Hepatic stellate cell (primary cell): ENCODE results near the gene CORO2B.
"Not testable (repeated sequence)": the region's sequence is repeated elsewhere in the genome, so short reads cannot be mapped to it uniquely, and the experiment has no call there.

Experiments
- DNase-seq: peaks from one replicate; pipeline ENCODE4 v3.0.0; 2011; ENCODE audit warnings: low spot score

Gene CORO2B

GRCh38 chr15:68676926-68677325 lies 98.1 kb downstream of the CORO2B start:
- DNase-seq, result no peak

DNA sequence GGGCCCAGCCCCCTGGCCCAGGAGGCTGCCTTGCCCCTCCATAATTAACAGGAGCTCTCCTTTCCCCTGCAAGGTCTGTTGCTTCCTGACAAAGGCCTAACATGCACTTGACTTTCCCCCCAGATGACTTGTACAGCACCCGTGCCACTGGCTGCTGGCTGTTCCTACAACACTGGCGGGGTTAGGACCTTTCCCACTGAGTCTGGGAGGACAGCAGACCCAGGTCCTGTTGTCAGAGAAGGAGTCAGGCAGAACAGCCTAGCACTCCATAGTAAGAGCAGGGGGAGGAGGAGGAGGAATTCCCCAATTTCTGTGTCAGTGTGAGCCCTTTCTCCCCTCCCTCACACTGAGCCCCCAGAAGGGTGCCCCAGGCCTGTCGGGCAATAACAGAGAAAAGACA lies 99.2 kb downstream of the CORO2B start:
- no peak for DNase-seq

- no peak for DNase-seq
Observed at GRCh38 chr15:68678746-68679145, 100.0 kb downstream of the CORO2B start.

- no peak for DNase-seq
Observed at GRCh38 chr15:68679161-68679560, 100.4 kb downstream of the CORO2B start.

DNA sequence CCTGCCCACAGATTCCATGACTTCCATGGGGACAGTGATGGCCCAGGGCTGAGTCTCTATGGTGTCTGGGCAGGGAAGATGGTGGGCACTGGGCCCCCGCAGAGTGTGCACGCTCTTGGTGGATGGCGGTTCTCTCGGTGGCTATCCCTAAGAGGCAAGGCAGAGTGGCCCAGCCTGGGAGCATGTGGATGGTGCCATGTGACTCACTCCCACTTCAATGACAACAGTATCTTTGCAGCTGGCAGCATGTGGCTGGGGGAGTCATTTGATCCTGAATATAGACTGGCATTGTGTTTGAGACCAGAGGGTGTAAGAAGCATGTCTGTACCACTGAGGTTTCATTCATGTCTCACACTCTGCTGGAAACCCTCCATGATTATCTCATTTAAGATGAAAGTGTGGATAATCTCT lies 101.2 kb downstream of the CORO2B start:
- no peak for DNase-seq

DNA sequence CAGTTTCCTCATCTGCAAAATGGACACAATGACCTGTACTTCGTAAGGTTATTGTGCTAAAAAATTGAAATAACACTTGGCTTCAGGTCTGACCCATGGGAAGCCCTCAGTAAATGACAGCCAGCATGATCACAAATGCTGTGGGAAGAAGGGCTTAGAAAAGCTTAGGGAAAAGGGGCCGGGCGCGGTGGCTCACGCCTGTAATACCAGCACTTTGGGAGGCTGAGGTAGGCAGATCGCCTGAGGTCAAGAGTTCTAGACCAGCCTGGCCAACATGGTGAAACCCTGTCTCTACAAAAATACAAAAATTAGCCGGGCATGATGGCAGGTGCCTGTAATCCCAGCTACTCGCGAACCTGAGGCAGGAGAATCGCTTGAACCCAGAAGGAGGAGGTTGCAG lies 102.0 kb downstream of the CORO2B start:
- not testable (repeated sequence) for DNase-seq

DNA sequence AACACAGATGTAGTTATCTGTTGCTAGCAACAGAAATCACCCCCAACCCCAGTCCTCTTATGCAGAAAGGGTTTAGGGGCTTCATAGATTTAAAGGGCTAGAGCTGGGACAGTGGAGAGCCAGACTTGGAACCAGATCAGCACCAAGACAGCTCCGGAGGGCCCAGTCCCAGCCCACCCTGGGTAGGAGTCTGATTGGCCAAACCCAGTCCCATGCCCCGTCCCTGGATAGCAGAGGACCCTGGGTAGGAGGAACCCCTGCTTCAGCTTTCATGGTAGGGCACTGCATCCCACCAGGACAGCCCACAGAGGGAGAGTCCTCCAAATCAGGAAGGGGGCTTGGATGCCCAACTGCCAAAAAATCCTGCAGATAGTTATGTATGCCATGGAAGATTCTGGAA lies 103.0 kb downstream of the CORO2B start:
- DNase-seq, result no peak

GRCh38 chr15:68682330-68682729 lies 103.5 kb downstream of the CORO2B start:
- no peak for DNase-seq

DNA sequence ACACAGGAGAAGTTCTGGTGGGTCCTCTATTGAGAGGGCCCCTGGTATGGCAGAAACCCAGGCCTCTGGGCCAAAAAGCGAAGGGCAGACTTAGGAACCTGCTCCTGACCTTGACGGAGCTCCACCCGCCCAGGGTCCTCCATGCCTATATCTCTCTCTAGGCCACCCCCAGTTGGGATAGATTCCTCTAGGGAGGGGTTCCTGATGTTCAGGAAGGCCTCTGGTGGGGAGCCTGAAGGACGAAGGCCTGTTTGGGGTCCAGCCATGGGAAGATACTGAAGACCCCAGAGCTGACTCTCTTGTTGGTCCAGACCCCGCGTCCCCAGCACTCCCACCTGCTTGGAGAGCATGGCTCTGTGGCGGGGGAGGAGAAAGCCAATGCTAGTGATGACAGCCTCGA lies 104.2 kb downstream of the CORO2B start:
- no peak for DNase-seq

- no peak for DNase-seq
Observed at GRCh38 chr15:68683551-68683950, 104.8 kb downstream of the CORO2B start.

- DNase-seq, result no peak
Observed at GRCh38 chr15:68684476-68684875, 105.7 kb downstream of the CORO2B start.

GRCh38 chr15:68687136-68687735 lies 108.4 kb downstream of the CORO2B start:
- no peak for DNase-seq

DNA sequence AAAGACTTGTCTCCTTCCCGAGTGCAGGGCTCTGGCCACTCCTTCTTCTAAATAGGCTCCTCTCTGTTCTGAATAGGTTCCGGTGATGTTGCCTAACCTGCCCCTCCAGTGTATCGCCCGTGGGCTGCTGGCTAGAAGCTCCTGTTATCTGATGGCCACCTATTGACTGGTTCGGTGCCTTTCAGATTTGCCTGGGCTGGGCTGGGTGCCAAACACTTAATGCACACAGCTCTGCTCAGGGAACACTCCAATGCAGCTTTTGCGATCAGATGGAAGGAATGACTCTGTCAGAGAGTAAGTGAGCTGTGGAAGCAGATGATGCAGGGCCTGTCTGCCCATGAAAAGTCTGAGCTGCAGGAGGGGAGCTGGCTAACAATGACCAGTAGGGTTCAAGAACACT lies 112.9 kb downstream of the CORO2B start:
- no peak for DNase-seq

GRCh38 chr15:68693071-68693470 lies 114.3 kb downstream of the CORO2B start:
- no peak for DNase-seq

- no peak for DNase-seq
Observed at GRCh38 chr15:68694111-68694510, 115.3 kb downstream of the CORO2B start.

DNA sequence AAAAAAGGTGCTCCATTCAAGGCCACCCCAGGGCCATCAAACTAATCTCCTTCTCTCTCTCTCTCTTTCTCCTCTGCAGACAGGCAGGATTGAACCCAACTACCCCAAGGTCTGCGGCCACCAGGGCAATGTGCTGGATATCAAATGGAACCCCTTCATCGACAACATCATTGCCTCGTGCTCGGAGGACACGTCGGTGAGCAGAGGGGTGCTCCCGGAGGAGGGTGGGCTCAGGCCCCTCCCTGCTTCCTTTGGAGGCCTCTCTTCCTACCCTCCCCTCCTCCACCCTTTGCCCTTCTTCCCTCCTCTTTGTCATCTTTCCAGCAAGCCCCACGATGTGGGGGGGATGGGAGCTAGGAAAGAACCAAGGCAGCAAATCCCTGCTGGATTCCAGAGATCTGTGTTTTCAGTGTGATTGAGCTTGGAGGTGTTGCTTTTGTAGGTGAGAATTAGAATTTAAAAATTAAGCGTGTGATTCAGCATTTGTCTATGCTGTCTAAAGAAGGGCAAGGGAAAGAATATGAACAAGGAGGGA lies 116.3 kb downstream of the CORO2B start:
- DNase-seq, result no peak

DNA sequence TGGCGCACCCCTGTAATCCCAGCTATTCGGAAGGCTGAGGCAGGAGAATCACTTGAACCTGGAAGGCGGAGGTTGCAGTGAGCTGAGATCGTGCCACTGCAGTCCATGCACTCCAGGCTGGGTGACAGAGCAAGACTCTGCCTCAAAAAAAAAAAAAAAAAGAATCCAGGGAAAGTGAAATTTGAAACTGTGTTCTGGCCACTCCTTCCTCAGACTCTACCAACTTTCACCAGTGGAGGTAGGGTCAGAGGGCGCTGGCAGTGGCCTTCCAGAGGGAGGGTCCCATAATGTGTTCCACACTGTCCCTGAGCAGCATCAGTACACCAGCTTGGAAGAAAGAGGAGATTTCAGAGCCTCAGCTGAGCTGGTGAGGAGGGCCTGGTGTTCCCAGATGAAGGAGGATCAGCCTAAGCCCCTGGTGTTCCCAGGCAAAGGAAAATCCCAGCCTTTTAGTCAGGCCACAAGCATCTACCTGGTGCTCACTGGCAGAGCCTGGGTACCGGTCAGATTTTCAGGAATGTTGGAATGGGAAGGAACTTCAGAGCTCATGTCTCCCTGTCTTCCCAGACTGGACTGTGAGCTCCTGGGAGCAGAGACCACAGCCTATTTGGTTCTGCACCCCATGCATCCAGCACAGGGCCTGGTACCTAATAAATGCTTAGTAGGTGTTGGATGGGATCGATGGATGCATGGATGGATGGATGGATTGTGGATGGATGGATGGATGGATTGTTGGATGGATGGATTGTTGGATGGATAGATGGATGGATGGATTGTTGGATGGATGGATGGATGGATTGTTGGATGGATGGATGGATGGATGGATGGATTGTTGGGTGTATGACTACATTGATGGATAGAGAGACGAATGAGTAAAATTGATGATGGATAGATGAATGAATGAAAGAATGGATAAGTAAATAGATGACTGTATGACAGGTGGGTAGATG lies 117.9 kb downstream of the CORO2B start:
- DNase-seq, result no peak

- no peak for DNase-seq
Observed at GRCh38 chr15:68697711-68698690, 119.2 kb downstream of the CORO2B start.

DNA sequence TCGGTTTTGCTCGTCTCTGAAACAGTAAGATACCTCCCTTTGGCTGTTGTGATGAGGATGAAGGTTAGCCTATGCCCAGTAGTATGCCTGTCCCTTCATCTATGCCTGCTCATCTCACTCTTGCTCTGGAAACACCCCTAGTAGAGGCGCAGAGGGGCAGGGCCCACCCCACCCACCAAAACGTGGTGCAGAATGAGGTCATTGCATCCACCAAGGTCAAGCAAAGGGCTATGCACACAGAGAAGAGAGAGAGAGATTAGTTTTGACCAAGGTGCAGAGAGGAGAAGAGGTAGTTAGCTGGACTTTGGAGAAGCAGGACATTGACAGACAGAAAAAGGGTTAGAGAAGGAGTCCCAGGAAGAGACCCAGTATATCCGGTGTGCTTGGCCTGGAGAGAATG lies 119.9 kb downstream of the CORO2B start:
- DNase-seq, result no peak

GRCh38 chr15:68699124-68699880 lies 120.5 kb downstream of the CORO2B start:
- DNase-seq, result no peak

GRCh38 chr15:68699881-68700454 lies 121.2 kb downstream of the CORO2B start:
- DNase-seq, result no peak
